ENCODE results near the gene CTSS.

Gene CTSS

GRCh38 chr1:150765296-150765976 lies at the start of gene CTSS:
TSS of gene CTSS (minus strand) at chr1:150765778. CDS start at chr1:150764763, 1,015 bp downstream.
- Histone ChIP-seq H3K27ac (peak within 1 kb of the TSS; percentile 77 to 98 (median 88)), H3K36me3 (peaks cover 2 to 31% (median 22%) of the 10 kb centered on the region in 11 experiments; a peak in 21 of 22 replicates), H3K27me3 (no peaks in the 10 kb centered on the region), H3K4me3 (peak within 1 kb of the TSS; percentile 55 to 72 (median 66)), H3K9ac (peak within 1 kb of the TSS; percentile 73 to 93 (median 86)), H3K4me2 (peak within 1 kb of the TSS; percentile 56 to 98 (median 85)), H3K4me1 (peaks cover 14 to 49% (median 20%) of the 10 kb centered on the region in 10 experiments; a peak in 19 of 20 replicates), H3K9me3 (replicated peaks in 1 of 11) (peaks cover 12 to 27% (median 19%) of the 10 kb centered on the region in 11 experiments; a peak in 21 of 22 replicates), H4K20me1 (peaks cover 0 to 24% (median 0%) of the 10 kb centered on the region in 11 experiments; a peak in 3 of 22 replicates)
- no peak for TF ChIP-seq Cebpa-rat (IDR thresholded peaks at IDR 0.05)

DNA sequence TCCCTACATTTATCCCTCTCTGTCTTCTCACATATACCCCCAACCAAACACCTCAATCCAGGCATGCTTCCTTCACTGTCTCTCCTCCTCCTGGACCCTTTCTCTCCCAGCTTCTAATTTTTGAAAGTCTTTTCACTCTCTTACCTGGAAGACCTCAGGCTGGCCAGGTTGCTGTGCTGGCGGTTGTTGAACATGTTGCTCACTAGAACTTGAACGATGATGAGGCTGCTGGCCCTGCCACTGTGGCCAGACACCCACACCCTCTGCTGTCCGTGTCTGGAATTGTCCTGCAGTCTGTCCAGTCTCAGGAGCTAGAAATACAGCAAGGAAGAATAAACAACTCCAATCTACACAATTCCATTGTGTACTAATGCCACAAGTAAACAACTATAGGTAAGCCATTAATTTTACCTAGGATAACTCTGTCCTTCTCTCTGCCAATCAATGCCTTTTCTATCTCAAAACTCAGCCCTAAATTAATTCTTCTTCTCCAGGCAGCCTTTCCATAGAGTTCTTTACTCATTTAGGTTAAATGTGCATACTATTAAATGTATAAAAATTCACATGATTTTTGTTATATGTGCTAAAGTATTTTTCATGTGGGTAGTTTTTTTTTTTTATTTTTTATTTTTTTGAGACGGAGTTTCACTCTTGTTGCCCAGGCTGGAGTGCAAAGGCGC lies 47.6 kb upstream of the CTSS start:
- no peak overlapping the region for H3K9ac ChIP-seq
- TF ChIP-seq Cebpa-rat (IDR thresholded peaks at IDR 0.05), result no peak
- H3K4me1 ChIP-seq, result peaks cover 0 to 17% (median 0%) of the 10 kb centered on the region in 10 experiments; a peak in 7 of 20 replicates
- H3K27ac ChIP-seq, result no peak overlapping the region
- no peaks in the 10 kb centered on the region for H4K20me1 ChIP-seq
- no peak overlapping the region for H3K4me3 ChIP-seq
- H3K27me3 ChIP-seq, result no peaks in the 10 kb centered on the region
- H3K4me2 ChIP-seq, result no peak overlapping the region
- no peaks in the 10 kb centered on the region for H3K9me3 ChIP-seq (replicated peaks in 1 of 11)
- peaks cover 72 to 95% (median 86%) of the 10 kb centered on the region in 11 experiments for H3K36me3 ChIP-seq

GRCh38 chr1:150810958-150811659 lies 45.5 kb upstream of the CTSS start:
- Histone ChIP-seq H3K4me3 (no peak overlapping the region), H3K36me3 (peaks cover 53 to 75% (median 66%) of the 10 kb centered on the region in 11 experiments), H3K9ac (no peak overlapping the region), H3K4me1 (peaks cover 0 to 36% (median 9%) of the 10 kb centered on the region in 10 experiments; a peak in 13 of 20 replicates), H3K27me3 (no peaks in the 10 kb centered on the region), H4K20me1 (no peaks in the 10 kb centered on the region), H3K27ac (no peak overlapping the region), H3K9me3 (replicated peaks in 1 of 11) (no peaks in the 10 kb centered on the region), H3K4me2 (no peak overlapping the region)
- no peak for TF ChIP-seq Cebpa-rat (IDR thresholded peaks at IDR 0.05)

DNA sequence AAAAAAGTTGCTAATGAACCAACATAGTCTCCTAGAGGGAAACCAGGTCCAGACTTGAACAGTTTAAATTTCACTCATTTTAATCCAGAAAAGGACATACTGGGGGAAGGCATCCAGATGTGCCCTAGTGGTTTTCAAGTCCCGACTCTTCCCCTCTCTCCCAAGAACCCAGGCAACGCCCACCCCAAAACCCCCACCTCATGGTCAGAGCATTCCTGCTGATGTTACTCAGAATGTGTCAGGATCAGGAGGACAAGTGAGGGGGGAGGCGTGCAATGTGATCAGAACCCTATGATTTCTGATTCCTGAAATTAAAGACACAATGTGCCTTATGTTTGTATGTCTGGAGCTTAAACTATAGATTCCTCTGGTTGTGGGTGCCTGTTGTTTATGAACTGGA lies 44.1 kb upstream of the CTSS start:
- no peaks in the 10 kb centered on the region for H3K27me3 ChIP-seq
- H3K9me3 ChIP-seq (replicated peaks in 1 of 11), result no peaks in the 10 kb centered on the region
- peak overlapping the region in 2 of 11 experiments; percentile 70 to 71; a peak in 2 of 22 replicates for H3K4me2 ChIP-seq
- H4K20me1 ChIP-seq, result no peaks in the 10 kb centered on the region
- TF ChIP-seq Cebpa-rat (IDR thresholded peaks at IDR 0.05), result no peak
- no peak overlapping the region for H3K9ac ChIP-seq
- no peak overlapping the region for H3K27ac ChIP-seq
- peaks cover 46 to 60% (median 52%) of the 10 kb centered on the region in 11 experiments for H3K36me3 ChIP-seq
- H3K4me3 ChIP-seq, result no peak overlapping the region
- H3K4me1 ChIP-seq, result peaks cover 0 to 36% (median 9%) of the 10 kb centered on the region in 10 experiments; a peak in 13 of 20 replicates

DNA sequence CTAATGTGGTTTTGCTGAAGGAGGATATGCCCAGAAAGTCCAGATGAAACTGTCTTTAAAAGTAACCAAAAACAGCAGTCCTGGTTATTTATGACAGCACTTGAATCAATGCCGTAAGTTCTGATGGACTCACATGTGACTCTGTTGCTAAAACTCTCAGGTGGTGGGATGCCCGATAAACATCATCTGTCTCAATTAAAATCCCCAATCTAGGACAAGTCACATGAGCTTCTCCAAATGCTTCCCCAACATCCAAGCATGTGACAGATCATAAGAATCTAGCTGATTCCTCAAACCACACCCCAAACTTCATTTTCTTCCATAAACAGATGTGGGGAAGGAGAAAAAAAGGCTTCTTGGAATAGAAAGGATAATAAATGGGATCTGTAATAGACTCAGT lies 43.3 kb upstream of the CTSS start:
- Histone ChIP-seq H3K4me3 (no peak overlapping the region), H3K36me3 (peaks cover 38 to 60% (median 46%) of the 10 kb centered on the region in 11 experiments), H3K27me3 (no peaks in the 10 kb centered on the region), H3K9ac (no peak overlapping the region), H4K20me1 (no peaks in the 10 kb centered on the region), H3K9me3 (replicated peaks in 1 of 11) (no peaks in the 10 kb centered on the region), H3K27ac (no peak overlapping the region), H3K4me1 (peaks cover 0 to 36% (median 9%) of the 10 kb centered on the region in 10 experiments; a peak in 13 of 20 replicates), H3K4me2 (peak overlapping the region in 2 of 11 experiments; percentile 70 to 71; a peak in 4 of 22 replicates)
- TF ChIP-seq Cebpa-rat (IDR thresholded peaks at IDR 0.05), result no peak

GRCh38 chr1:150808121-150808520 lies 42.5 kb upstream of the CTSS start, which contains the start of gene CTSK:
TSS of gene CTSK (minus strand) at chr1:150808260. CDS start at chr1:150806805, 1,455 bp downstream.
- Histone ChIP-seq H3K9ac (no peak within 1 kb of the TSS), H3K4me1 (peaks cover 0 to 36% (median 9%) of the 10 kb centered on the region in 10 experiments; a peak in 13 of 20 replicates), H3K36me3 (peaks cover 31 to 60% (median 40%) of the 10 kb centered on the region in 11 experiments), H3K27ac (peak within 1 kb of the TSS in 1 of 11 experiments; percentile 0; a peak in 2 of 22 replicates), H3K4me3 (no peak within 1 kb of the TSS), H3K27me3 (no peaks in the 10 kb centered on the region), H3K9me3 (replicated peaks in 1 of 11) (no peaks in the 10 kb centered on the region), H3K4me2 (peak within 1 kb of the TSS in 6 of 11 experiments; percentile 15 to 71 (median 44); a peak in 11 of 22 replicates), H4K20me1 (no peaks in the 10 kb centered on the region)
- no peak for TF ChIP-seq Cebpa-rat (IDR thresholded peaks at IDR 0.05)

GRCh38 chr1:150807249-150808023 lies 41.9 kb upstream of the CTSS start:
- H3K4me2 ChIP-seq, result peak overlapping the region in 6 of 11 experiments; percentile 15 to 71 (median 44); a peak in 11 of 22 replicates

DNA sequence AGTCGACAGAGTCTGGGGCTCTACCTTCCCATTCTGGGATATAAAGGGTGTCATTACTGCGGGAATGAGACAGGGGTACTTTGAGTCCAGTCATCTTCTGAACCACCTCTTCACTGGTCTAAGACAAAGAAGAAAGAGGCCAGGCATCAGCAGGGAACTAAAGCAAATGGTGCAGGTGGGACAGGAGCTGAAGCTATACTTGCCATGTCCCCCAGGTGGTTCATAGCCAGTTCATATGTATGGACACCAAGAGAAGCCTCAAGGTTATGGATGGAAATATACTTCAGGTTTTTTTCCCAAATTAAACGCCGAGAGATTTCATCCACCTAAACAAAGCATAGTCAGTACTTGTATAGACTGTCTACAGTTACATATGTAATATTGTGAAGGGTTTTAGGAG lies 40.3 kb upstream of the CTSS start:
- Histone ChIP-seq H3K4me2 (no peak overlapping the region), H3K27ac (no peak overlapping the region), H3K4me3 (no peak overlapping the region), H3K36me3 (peaks cover 8 to 60% (median 18%) of the 10 kb centered on the region in 11 experiments; a peak in 20 of 22 replicates), H3K4me1 (peaks cover 0 to 36% (median 9%) of the 10 kb centered on the region in 10 experiments; a peak in 13 of 20 replicates), H3K9ac (no peak overlapping the region), H3K9me3 (replicated peaks in 1 of 11) (no peaks in the 10 kb centered on the region), H4K20me1 (no peaks in the 10 kb centered on the region), H3K27me3 (no peaks in the 10 kb centered on the region)
- no peak for TF ChIP-seq Cebpa-rat (IDR thresholded peaks at IDR 0.05)

More at GRCh38 chr1:150807249-150808023, 41.9 kb upstream of the CTSS start:
- Histone ChIP-seq H3K4me3 (no peak overlapping the region), H4K20me1 (no peaks in the 10 kb centered on the region), H3K36me3 (peaks cover 24 to 60% (median 33%) of the 10 kb centered on the region in 11 experiments), H3K9me3 (replicated peaks in 1 of 11) (no peaks in the 10 kb centered on the region), H3K4me1 (peaks cover 0 to 36% (median 9%) of the 10 kb centered on the region in 10 experiments; a peak in 13 of 20 replicates), H3K27ac (peak overlapping the region in 1 of 11 experiments; percentile 0; a peak in 2 of 22 replicates), H3K27me3 (no peaks in the 10 kb centered on the region), H3K9ac (no peak overlapping the region)
- TF ChIP-seq Cebpa-rat (IDR thresholded peaks at IDR 0.05), result no peak
